ENCODE results near the gene IFT27.
"Not testable (repeated sequence)": the region's sequence is repeated elsewhere in the genome, so short reads cannot be mapped to it uniquely, and the experiment has no call there.

Gene IFT27

GRCh38 chr22:36733271-36733670 is 42.6 kb downstream of the IFT27 start:
- Mint-ChIP-seq H3K4me3 (no peak overlapping the region), H3K36me3 (ENCODE audit: low read depth) (no peaks in the 10 kb centered on the region), H3K27ac (no peak overlapping the region), H3K9me3 (no peaks in the 10 kb centered on the region), H3K4me1 (no peaks in the 10 kb centered on the region), H3K27me3 (ENCODE audit: low read depth) (peaks cover 66% of the 10 kb centered on the region)
- TF ChIP-seq CTCF (IDR thresholded peaks at IDR 0.05; ENCODE audit: unreplicated experiment in 3 of 3), result no peak

- H3K4me1 Mint-ChIP-seq, result no peaks in the 10 kb centered on the region
- no peaks in the 10 kb centered on the region for H3K36me3 Mint-ChIP-seq (ENCODE audit: low read depth)
- H3K9me3 Mint-ChIP-seq, result no peaks in the 10 kb centered on the region
- no peak overlapping the region for H3K4me3 Mint-ChIP-seq
- H3K27ac Mint-ChIP-seq, result no peak overlapping the region
- peaks cover 66% of the 10 kb centered on the region for H3K27me3 Mint-ChIP-seq (ENCODE audit: low read depth)
- no peak for TF ChIP-seq CTCF (IDR thresholded peaks at IDR 0.05; ENCODE audit: unreplicated experiment in 3 of 3)
Measured at GRCh38 chr22:36732609-36733008, 43.3 kb downstream of the IFT27 start.

- Mint-ChIP-seq H3K4me1 (no peaks in the 10 kb centered on the region), H3K27ac (no peak overlapping the region), H3K9me3 (no peaks in the 10 kb centered on the region), H3K4me3 (no peak overlapping the region), H3K27me3 (ENCODE audit: low read depth) (peaks cover 59% of the 10 kb centered on the region), H3K36me3 (ENCODE audit: low read depth) (no peaks in the 10 kb centered on the region)
- no peak for TF ChIP-seq CTCF (IDR thresholded peaks at IDR 0.05; ENCODE audit: unreplicated experiment in 3 of 3)
Measured at GRCh38 chr22:36731916-36732315, 44.0 kb downstream of the IFT27 start.

GRCh38 chr22:36731321-36731720 is 44.6 kb downstream of the IFT27 start:
- H3K4me3 Mint-ChIP-seq, H3K9me3 Mint-ChIP-seq: not testable (repeated sequence)
- H3K27me3 Mint-ChIP-seq (ENCODE audit: low read depth), result peaks cover 57% of the 10 kb centered on the region

GRCh38 chr22:36730176-36730858 is 45.6 kb downstream of the IFT27 start:
- Mint-ChIP-seq H3K9me3 (no peaks in the 10 kb centered on the region), H3K27ac (no peak overlapping the region), H3K27me3 (ENCODE audit: low read depth) (peaks cover 58% of the 10 kb centered on the region), H3K4me3 (no peak overlapping the region), H3K36me3 (ENCODE audit: low read depth) (no peaks in the 10 kb centered on the region), H3K4me1 (no peaks in the 10 kb centered on the region)
- no peak for TF ChIP-seq CTCF (IDR thresholded peaks at IDR 0.05; ENCODE audit: unreplicated experiment in 3 of 3)

More at GRCh38 chr22:36731321-36731720, 44.6 kb downstream of the IFT27 start:
- H3K36me3 Mint-ChIP-seq (ENCODE audit: low read depth); H3K27ac Mint-ChIP-seq; H3K4me1 Mint-ChIP-seq: not testable (repeated sequence)

DNA sequence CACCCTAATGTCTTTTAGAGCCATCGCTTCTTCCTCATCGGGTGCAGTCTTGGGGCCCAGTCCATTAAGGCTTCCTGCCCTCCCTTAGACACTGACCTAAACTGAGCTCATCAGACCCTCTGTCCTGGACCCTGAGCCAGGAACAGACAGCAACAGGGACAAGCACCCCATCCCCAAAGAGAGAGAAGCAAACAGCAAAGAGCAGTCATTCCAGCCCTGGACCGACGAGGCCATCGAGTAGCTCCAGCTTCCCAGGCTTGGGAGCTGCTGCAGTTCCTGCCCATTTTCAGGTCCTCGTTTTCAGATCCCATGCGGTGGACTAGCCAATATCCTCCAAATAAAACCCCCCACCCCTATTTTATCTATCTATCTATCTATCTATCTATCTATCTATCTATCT is 46.6 kb downstream of the IFT27 start:
- no peak for TF ChIP-seq CTCF (IDR thresholded peaks at IDR 0.05; ENCODE audit: unreplicated experiment in 3 of 3)
- H3K4me3 Mint-ChIP-seq, result no peak overlapping the region
- H3K27ac Mint-ChIP-seq, result no peak overlapping the region
- H3K4me1 Mint-ChIP-seq, result no peaks in the 10 kb centered on the region
- no peaks in the 10 kb centered on the region for H3K36me3 Mint-ChIP-seq (ENCODE audit: low read depth)
- H3K27me3 Mint-ChIP-seq (ENCODE audit: low read depth), result peaks cover 56% of the 10 kb centered on the region
- H3K9me3 Mint-ChIP-seq, result no peaks in the 10 kb centered on the region
